Measurements from ENCODE around the gene KRTAP5-3. TPM values are rescaled to one million over a fixed set of nuclear protein-coding genes. Genes with fewer than 3 reads are reported as not detected.
"Not testable (repeated sequence)": the region's sequence is repeated elsewhere in the genome, so short reads cannot be mapped to it uniquely, and the experiment has no call there.

Gene KRTAP5-3
- total RNA-seq, 2 experiments from 2014 or later = not detected

- no peak for TF ChIP-seq CTCF (IDR thresholded peaks at IDR 0.05)
Observed at GRCh38 chr11:1648653-1649420, 40.6 kb upstream of the KRTAP5-3 start.

GRCh38 chr11:1647901-1648652 lies 39.8 kb upstream of the KRTAP5-3 start:
- H3K27ac Mint-ChIP-seq = no peak overlapping the region
- ChIA-PET CTCF (interaction anchor here (1.5 to 7.4 kb wide), 2 partner anchors 7 to 46 kb away, joined by 4 to 86 read pairs; no protein-coding TSS in a partner anchor), POLR2A (interaction anchor here (0.6 kb wide), 1 partner anchor 594 kb away, joined by 4 read pairs; no protein-coding TSS in a partner anchor)

More at GRCh38 chr11:1648653-1649420, 40.6 kb upstream of the KRTAP5-3 start:
- CTCF ChIA-PET = interaction anchor here (0.6 to 7.4 kb wide), 3 partner anchors 8 to 185 kb away, joined by 3 to 86 read pairs (median 7); no protein-coding TSS in a partner anchor
- ATAC-seq (no peak), DNase-seq (no peak)
- no peaks in the 10 kb centered on the region for H3K27me3 Mint-ChIP-seq
- H3K4me3 Mint-ChIP-seq = no peak overlapping the region
- intact Hi-C loops (cut with micrococcal nuclease) = no loop called here
- no peaks in the 10 kb centered on the region for H3K36me3 Mint-ChIP-seq (ENCODE audit: low read depth)
- POLR2A ChIA-PET = interaction anchor here (0.6 kb wide), 1 partner anchor 594 kb away, joined by 4 read pairs; no protein-coding TSS in a partner anchor
- no peak overlapping the region for H3K27ac Mint-ChIP-seq
- H3K9me3 Mint-ChIP-seq = no peaks in the 10 kb centered on the region
- no peaks in the 10 kb centered on the region for H3K4me1 Mint-ChIP-seq (ENCODE audit: low read depth)

GRCh38 chr11:1646540-1646939 lies 38.3 kb upstream of the KRTAP5-3 start:
- H3K27ac Mint-ChIP-seq; DNase-seq; ATAC-seq; H3K4me3 Mint-ChIP-seq; H3K4me1 Mint-ChIP-seq (ENCODE audit: low read depth); H3K27me3 Mint-ChIP-seq; intact Hi-C loops (cut with micrococcal nuclease); H3K36me3 Mint-ChIP-seq (ENCODE audit: low read depth); H3K9me3 Mint-ChIP-seq: not testable (repeated sequence)
- POLR2A ChIA-PET = interaction anchor here (1.4 kb wide), 1 partner anchor 187 kb away, joined by 3 read pairs; no protein-coding TSS in a partner anchor
- CTCF ChIA-PET = interaction anchor here (1.3 to 1.5 kb wide), 2 partner anchors 48 to 51 kb away, joined by 4 to 5 read pairs; no protein-coding TSS in a partner anchor

More at GRCh38 chr11:1647901-1648652, 39.8 kb upstream of the KRTAP5-3 start:
- Mint-ChIP-seq H3K9me3 (no peaks in the 10 kb centered on the region), H3K4me1 (ENCODE audit: low read depth) (no peaks in the 10 kb centered on the region), H3K4me3 (no peak overlapping the region), H3K27me3 (no peaks in the 10 kb centered on the region), H3K36me3 (ENCODE audit: low read depth) (no peaks in the 10 kb centered on the region)
- ATAC-seq (no peak), DNase-seq (no peak)
- TF ChIP-seq CTCF (IDR thresholded peaks at IDR 0.05) = no peak
- intact Hi-C loops (cut with micrococcal nuclease) = no loop called here

GRCh38 chr11:1645357-1645821 lies 37.1 kb upstream of the KRTAP5-3 start:
- Mint-ChIP-seq H3K9me3 (no peaks in the 10 kb centered on the region), H3K36me3 (ENCODE audit: low read depth) (no peaks in the 10 kb centered on the region), H3K27me3 (no peaks in the 10 kb centered on the region), H3K4me3 (no peak overlapping the region), H3K4me1 (ENCODE audit: low read depth) (no peaks in the 10 kb centered on the region), H3K27ac (no peak overlapping the region)
- DNase-seq = no peak
- ChIA-PET CTCF (interaction anchor here (0.9 to 1.3 kb wide), 2 partner anchors 49 to 50 kb away, joined by 3 to 5 read pairs; no protein-coding TSS in a partner anchor), POLR2A (interaction anchor here (1.4 kb wide), 1 partner anchor 188 kb away, joined by 3 read pairs; no protein-coding TSS in a partner anchor)
- ATAC-seq = no peak
- no peak for TF ChIP-seq CTCF (IDR thresholded peaks at IDR 0.05)
- intact Hi-C loops (cut with micrococcal nuclease) = no loop called here

GRCh38 chr11:1644601-1645356 lies 36.5 kb upstream of the KRTAP5-3 start:
- Mint-ChIP-seq H3K9me3 (no peaks in the 10 kb centered on the region), H3K27me3 (peaks cover 6% of the 10 kb centered on the region), H3K27ac (no peak overlapping the region), H3K36me3 (ENCODE audit: low read depth) (no peaks in the 10 kb centered on the region), H3K4me3 (no peak overlapping the region), H3K4me1 (ENCODE audit: low read depth) (no peaks in the 10 kb centered on the region)
- ChIA-PET CTCF (interaction anchor here (8.2 kb wide), 1 partner anchor 7 kb away, joined by 86 read pairs; no protein-coding TSS in a partner anchor), POLR2A (no interaction called here)
- intact Hi-C loops (cut with micrococcal nuclease) = no loop called here
- DNase-seq = no peak
- TF ChIP-seq CTCF (IDR thresholded peaks at IDR 0.05) = no peak
- no peak for ATAC-seq

Measured in activated CD8-positive, alpha-beta T cell treated with anti-CD3 and anti-CD28 coated beads for 36 hours (primary cell).